GM21423 (cell line): ENCODE data around the gene EYS.

ENCODE experiments used
- ATAC-seq: cut with Tn5 transposase; IDR thresholded peaks from one replicate; pipeline ENCODE4 v1.9.1; 2021; ENCODE audit warnings: mild to moderate bottlenecking, moderate library complexity; ENCODE audit not compliant: unreplicated experiment

EYS gene

DNA sequence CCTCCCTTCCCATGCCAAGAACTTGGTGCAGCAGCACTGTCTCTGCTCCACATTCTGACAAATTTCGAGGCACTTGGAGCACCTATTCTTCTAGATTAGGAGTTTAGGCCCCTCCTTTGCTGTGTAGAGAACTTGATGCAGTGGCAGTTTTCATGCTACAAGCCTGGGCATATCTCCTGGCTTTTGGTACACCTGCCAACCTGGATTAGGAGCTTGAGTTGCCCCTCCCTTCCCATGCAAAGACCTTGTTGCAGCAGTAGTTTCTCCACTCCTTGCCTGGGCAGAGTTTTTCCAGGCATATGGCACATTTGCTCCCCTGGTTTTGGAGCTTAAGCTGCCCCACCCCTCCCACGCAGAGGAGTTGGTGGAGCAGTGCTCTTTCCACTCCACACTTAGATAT, 956.1 kb downstream of the EYS start:
- ATAC-seq = no peak

DNA sequence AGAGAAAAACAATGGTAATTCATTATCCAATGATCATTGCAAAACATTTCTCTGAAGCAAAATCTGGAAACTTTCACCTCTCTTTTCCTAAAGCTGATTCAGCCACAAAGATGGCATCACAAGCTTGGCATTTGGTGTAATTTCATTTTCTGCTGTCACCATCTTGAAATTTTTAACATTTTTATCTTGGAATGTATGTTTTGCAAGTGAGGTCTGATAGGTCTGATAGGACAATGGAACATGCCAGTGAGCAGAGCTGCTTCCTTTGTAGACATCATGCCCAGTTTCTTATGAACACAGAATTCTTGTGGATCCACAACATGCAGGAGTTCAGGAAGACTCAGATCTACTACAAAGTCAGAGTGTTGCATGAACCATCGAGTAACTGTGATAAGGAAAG, 969.6 kb downstream of the EYS start:
- ATAC-seq = no peak

- ATAC-seq = no peak
Observed at GRCh38 chr6:64736421-64736950, 970.5 kb downstream of the EYS start.

- no peak for ATAC-seq
Observed at GRCh38 chr6:64733433-64733832, 973.6 kb downstream of the EYS start.

- no peak for ATAC-seq
Observed at GRCh38 chr6:64732888-64733287, 974.1 kb downstream of the EYS start.

DNA sequence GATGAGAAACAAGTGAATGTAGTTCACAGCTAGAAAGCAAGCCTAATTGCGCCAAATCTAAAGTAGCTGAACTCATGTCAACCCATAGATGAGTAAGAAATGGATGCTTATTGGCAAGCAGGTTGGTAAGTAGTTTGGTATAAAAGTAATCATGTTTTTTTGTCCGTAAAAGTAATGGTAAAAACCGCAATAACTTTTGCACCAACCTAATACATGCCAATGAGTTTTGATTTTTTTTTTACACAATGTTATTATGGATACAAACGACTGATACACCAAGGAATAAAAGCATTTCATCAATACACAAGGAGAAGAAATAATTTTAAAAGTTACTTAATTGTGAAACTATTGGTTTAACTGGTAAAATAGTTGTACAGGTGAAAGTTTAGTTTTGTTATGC, 977.5 kb downstream of the EYS start:
- ATAC-seq = no peak

DNA sequence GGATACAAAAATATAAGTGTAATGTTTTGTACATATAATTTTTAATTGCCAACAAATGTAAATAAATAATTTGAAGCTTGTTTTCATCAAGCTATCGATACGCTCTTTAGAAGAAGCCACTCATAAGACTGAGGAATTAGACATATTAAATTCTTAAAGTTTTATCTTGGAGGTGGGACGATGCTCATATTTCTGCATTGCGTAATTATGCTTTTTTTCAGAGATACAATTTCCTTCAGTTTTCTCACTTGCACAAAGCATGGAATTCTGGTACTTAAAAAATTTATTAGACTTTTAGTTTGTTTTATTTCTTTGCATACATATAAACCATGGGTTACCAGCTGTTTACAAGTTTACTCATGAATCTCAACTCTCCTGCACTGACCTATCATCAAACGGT, 980.0 kb downstream of the EYS start:
- no peak for ATAC-seq

DNA sequence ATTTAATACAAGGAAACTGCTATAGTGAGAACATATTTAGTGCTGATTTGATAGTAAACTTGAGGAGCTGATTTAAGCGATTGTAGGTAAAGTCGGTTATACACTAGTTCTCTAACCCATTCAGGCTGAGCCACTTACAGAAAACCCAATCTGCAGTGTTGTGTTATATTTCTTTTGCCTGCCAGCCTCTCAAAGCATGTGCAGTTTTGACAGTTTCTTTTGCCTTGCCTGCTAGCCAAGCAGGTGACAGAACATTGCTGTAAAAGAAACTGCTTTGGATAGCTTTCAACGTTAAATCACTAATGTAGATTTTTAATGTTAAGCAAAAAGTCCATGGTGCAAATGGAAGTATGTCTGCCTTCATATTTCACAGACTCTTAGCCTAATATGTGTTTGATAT, 982.9 kb downstream of the EYS start:
- no peak for ATAC-seq

DNA sequence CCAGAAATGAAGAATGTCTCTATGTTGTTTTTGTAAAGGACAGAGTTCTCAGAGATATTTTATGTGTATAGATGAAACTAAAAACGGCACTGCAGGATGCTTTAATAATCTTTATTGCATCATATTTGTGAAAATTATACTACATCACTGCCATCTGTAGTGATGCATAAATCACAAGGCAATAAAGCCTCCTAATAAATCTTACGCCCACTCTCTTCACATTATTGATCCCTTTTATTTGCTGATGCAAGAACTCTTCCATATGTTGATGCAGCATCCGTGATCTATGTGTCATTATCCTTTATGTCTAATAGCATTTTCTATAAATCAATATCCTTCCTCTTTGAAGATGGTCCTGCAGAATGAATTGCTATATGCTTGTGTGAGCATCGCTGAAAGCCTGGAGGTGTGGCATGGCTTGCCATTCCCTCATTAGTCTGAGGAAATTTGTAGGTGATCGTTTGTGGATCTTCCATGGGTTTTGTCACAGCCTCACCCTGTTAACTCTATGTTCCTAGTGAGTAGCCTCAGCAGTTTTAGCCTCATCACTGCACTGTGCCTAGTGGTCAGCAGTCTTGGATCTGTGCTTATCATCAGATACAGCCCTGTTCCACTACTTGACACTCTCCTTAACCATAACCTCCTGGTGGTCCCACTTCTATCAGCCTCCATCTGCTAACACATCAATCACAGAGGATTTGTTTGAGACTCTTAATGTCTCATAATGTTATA, 983.5 kb downstream of the EYS start:
- ATAC-seq = no peak

GRCh38 chr6:64721865-64722264, 985.2 kb downstream of the EYS start:
- ATAC-seq = no peak

DNA sequence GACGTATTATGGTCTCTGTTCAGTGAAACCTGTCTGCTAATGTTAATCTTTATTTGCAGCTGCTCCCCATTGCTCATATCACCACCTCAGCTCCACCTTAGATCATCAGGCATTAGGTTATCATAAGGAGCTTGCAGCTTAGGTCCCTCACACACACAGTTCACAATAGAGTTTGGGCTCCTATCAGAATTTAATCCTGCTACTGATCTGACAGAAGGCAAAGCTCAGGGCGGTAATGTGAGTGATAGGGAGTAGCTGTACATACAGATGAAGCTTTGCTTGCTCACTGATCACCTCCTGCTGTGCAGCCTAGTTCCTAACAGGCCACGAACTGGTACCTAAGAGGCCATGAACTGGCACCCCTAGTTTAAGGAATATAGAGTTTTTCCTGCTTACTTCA, 989.7 kb downstream of the EYS start:
- no peak for ATAC-seq

DNA sequence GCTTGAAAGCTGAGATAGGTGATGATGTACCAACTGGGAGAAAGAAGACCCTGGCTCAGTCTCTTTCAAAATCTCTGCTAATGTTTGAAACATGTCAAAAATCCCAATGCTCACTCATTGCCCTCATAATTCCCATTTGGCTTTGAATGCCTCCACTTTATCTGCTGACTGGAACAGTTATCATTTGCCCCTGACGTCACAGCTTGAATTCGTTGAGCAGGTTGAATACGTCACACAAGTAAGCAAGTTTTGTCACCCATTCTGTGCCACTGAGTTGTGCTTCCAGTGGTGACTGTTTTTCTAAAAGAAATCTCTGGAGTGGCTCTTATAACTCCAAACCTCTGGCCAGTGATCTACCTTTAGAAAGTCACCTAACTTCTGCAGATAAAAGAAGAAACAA, 991.4 kb downstream of the EYS start:
- no peak for ATAC-seq

DNA sequence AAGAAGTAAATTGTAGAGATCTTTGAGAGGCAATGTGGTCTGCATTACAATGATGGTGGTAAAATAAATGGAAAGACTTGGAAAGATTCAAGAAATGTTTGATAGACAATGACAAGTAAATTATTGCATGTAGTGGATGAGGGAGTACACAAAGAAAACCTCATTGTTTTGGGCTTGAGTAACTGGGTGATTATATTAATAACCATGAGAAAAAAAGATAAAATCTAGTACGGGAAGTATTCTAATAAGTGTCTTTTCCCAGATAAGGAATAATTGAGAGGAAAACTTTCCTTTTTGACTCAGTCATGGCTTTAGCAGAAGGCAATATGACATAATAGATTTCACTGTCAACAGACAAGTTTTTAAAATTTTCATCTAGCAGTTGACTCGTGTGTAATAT, 993.0 kb downstream of the EYS start:
- ATAC-seq = no peak

DNA sequence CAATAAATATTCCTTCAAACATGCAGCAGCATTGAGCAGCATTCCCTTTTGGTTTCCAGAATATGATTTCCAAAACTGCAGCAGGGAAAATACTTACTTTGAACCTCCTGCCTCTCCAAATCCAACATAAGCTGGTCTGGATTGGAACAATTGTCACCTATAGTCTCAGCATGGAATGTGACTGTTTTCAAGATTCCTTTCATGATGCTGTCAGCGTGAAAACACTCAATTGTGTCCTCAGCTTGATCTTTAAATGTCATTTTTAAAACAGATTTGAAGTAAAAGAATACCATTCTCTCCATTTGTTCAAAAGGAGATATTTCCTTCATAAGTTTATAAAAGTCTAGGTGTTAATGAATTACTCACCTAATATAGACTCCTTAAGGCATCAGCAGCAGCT, 993.9 kb downstream of the EYS start:
- no peak for ATAC-seq

- no peak for ATAC-seq
Observed at GRCh38 chr6:64712606-64713005, 994.4 kb downstream of the EYS start.

- ATAC-seq = no peak
Observed at GRCh38 chr6:64703922-64704321, 1003.1 kb downstream of the EYS start.

DNA sequence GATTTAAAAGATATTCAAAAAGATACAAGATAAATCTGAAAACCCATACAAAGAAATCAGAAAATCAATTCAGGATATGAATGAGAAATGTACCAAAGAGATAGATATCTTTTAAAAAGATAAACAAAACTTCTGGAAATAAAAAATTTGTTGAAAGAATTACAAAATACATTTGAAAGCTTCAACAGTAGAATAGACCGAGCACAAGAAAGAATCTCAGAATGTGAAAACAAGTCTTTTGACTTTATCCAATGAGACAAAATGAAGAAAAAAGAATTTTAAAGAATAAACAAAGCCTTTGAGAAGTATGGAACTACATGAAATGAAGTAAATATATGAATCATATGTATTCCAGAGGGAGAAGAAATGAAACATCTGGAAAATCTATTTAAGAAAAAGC, 1011.0 kb downstream of the EYS start:
- no peak for ATAC-seq

- ATAC-seq = no peak
Observed at GRCh38 chr6:64694356-64694755, 1012.7 kb downstream of the EYS start.

DNA sequence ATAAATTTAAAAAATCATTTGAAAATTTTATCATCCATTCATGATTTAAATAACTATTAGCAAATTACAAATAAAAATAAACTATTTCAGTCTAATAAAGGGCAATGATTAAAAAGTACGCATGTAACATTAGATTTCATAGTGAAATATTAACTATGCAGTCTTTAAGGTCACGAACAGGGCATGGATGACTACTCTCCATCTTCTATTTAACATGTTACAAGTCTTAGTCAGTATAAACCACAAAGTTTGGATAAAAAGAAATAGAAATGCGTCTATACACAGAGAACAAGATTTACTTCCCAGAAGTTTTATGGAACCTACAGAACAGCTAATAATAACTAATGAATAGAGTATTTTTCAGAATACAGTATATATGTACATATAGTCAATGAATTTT, 1016.0 kb downstream of the EYS start:
- no peak for ATAC-seq

GRCh38 chr6:64685401-64685800, 1021.6 kb downstream of the EYS start:
- ATAC-seq = no peak

- no peak for ATAC-seq
Observed at GRCh38 chr6:64683682-64684081, 1023.3 kb downstream of the EYS start.

- ATAC-seq = no peak
Observed at GRCh38 chr6:64681416-64682160, 1025.4 kb downstream of the EYS start.
